Activated B cell treated with CpG ODN at 0.5 μM for 24 hours (primary cell): Measurements from ENCODE around the gene UTP20. TPM values are rescaled to one million over a fixed set of nuclear protein-coding genes. Genes with fewer than 3 reads are reported as not detected.

Experiments used
- ATAC-seq: fragments of 200-7000 bp; cut with Tn5 transposase; one replicate; pipeline ENCODE4 v1.10.0; 2021; ENCODE audit warnings: low read depth, mild to moderate bottlenecking, moderate library complexity
- CTCF ChIA-PET: fragments of 350-600 bp; sonication (Branson Sonifier 250); formaldehyde crosslinking; loops from one replicate; lab custom pipeline; 2021; ENCODE audit warnings: antibody characterized with exemption; lab: Charles Lee
- POLR2A ChIA-PET: fragments of 350-600 bp; sonication (Branson Sonifier 250); formaldehyde crosslinking; loops from one replicate; lab custom pipeline; 2021; ENCODE audit warnings: antibody characterized with exemption; lab: Charles Lee
- DNase-seq: peaks from one replicate; pipeline ENCODE4 v3.0.0; 2022
- H3K27ac Mint-ChIP-seq: one replicate; pipeline ENCODE4 v1.8.0; 2020; ENCODE audit warnings: mixed read lengths
- H3K27me3 Mint-ChIP-seq: one replicate; pipeline ENCODE4 v1.8.0; 2021; ENCODE audit warnings: mixed read lengths
- H3K36me3 Mint-ChIP-seq: one replicate; pipeline ENCODE4 v1.8.0; 2021; ENCODE audit warnings: low read depth, mixed read lengths
- H3K4me1 Mint-ChIP-seq: one replicate; pipeline ENCODE4 v1.8.0; 2021; ENCODE audit warnings: mixed read lengths
- H3K4me3 Mint-ChIP-seq: one replicate; pipeline ENCODE4 v1.8.0; 2020; ENCODE audit warnings: mild to moderate bottlenecking, mixed read lengths
- H3K9me3 Mint-ChIP-seq: one replicate; pipeline ENCODE4 v1.8.0; 2020; ENCODE audit warnings: mixed read lengths
- intact Hi-C: fragments of 100-400 bp; cut with micrococcal nuclease; formaldehyde crosslinking; loops from one replicate; pipeline ENCODE4 v1.15.1; 2024
- total RNA-seq: library from RNA; stranded (reverse); gene quantifications from 2 replicates; pipeline ENCODE4 v1.2.3, GENCODE V29; 2022
- TF ChIP-seq, protein P1 (sequence below): fragments of 200-600 bp; IDR thresholded peaks from one replicate; pipeline ENCODE4 v1.8.0; 2022; ENCODE audit warnings: antibody characterized with exemption, mild to moderate bottlenecking

Gene UTP20
- total RNA-seq, 1 donor from 2014 or later = 32.9 TPM

DNA sequence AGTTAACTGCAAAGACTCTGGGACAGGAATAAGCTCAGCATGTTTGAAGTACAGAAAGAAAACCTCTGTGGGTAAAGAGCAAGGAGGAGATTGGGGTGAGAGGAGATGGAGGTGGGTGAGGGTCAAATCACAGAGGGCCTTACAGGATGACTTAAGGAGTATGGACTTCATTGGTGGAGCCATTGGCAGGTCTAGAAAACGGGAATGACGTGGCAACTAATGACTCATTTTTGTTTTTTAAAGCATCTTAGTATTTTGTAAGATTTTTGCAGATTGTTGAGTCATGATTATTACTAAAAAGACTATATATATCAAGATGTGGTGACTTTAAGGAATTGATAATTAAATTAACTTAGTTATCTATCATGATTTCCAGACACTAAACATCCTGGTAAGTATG is 18.5 kb downstream of the UTP20 start:
- H3K36me3 Mint-ChIP-seq = peaks cover 77% of the 10 kb centered on the region

DNA sequence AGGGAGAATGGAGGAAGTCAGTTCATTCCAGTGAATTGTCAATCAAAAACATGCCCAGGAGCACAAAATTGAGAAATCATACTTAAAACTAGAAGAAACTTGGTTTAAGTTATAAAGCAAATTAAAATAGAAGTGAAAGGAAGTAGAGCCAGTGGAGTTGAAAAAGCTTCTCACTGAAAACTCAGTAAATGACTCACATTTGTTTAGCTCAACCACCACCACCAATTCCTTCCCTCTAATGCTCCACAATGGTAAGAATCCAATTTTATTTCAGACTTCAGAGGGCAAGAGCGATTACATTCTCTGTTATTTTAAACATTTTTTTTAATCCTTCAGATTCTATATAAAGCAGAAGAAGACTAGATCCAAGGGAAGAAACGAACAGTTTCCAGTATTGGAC is 19.4 kb downstream of the UTP20 start:
- intact Hi-C loops = no loop called here
- H3K4me3 Mint-ChIP-seq = no peak overlapping the region
- H3K27me3 Mint-ChIP-seq = no peaks in the 10 kb centered on the region
- H3K4me1 Mint-ChIP-seq = no peaks in the 10 kb centered on the region
- ATAC-seq (no peak), DNase-seq (no peak)
- ChIA-PET CTCF (no interaction called here), POLR2A (no interaction called here)
- no peaks in the 10 kb centered on the region for H3K9me3 Mint-ChIP-seq
- H3K27ac Mint-ChIP-seq = no peak overlapping the region
- peaks cover 80% of the 10 kb centered on the region for H3K36me3 Mint-ChIP-seq
- TF ChIP-seq, protein P1, sequence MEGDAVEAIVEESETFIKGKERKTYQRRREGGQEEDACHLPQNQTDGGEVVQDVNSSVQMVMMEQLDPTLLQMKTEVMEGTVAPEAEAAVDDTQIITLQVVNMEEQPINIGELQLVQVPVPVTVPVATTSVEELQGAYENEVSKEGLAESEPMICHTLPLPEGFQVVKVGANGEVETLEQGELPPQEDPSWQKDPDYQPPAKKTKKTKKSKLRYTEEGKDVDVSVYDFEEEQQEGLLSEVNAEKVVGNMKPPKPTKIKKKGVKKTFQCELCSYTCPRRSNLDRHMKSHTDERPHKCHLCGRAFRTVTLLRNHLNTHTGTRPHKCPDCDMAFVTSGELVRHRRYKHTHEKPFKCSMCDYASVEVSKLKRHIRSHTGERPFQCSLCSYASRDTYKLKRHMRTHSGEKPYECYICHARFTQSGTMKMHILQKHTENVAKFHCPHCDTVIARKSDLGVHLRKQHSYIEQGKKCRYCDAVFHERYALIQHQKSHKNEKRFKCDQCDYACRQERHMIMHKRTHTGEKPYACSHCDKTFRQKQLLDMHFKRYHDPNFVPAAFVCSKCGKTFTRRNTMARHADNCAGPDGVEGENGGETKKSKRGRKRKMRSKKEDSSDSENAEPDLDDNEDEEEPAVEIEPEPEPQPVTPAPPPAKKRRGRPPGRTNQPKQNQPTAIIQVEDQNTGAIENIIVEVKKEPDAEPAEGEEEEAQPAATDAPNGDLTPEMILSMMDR = no peak

More for the DNA sequence above, 18.5 kb downstream of the UTP20 start:
- CTCF ChIA-PET = no interaction called here
- intact Hi-C loops = no loop called here
- no peaks in the 10 kb centered on the region for H3K9me3 Mint-ChIP-seq
- DNase-seq (no peak), ATAC-seq (no peak)
- POLR2A ChIA-PET = no interaction called here
- no peak overlapping the region for H3K4me3 Mint-ChIP-seq
- H3K27me3 Mint-ChIP-seq = no peaks in the 10 kb centered on the region
- TF ChIP-seq, protein P1 = no peak
- H3K4me1 Mint-ChIP-seq = no peaks in the 10 kb centered on the region
- no peak overlapping the region for H3K27ac Mint-ChIP-seq

DNA sequence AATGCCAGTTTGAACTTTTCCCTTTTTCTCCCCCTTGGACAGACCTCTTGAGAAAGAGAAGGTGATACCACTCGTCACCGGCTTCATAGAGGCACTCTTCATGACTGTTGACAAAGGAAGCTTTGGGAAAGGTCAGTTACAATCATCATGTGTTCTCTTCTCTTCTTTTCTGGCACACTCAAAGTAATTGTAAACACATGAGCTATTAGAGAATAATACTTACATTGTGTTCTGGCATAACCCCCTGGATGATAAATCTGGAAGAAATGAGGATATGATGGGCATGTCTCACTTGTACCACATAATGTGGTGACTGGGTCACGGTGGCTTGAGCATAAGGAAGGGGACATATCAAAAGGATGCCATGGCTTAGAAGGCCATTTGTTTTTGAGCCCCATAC is 20.0 kb downstream of the UTP20 start:
- CTCF ChIA-PET = no interaction called here
- Mint-ChIP-seq H3K9me3 (no peaks in the 10 kb centered on the region), H3K4me3 (no peak overlapping the region), H3K27me3 (no peaks in the 10 kb centered on the region), H3K4me1 (no peaks in the 10 kb centered on the region), H3K36me3 (peaks cover 80% of the 10 kb centered on the region), H3K27ac (no peak overlapping the region)
- POLR2A ChIA-PET = no interaction called here
- TF ChIP-seq, protein P1 = no peak
- intact Hi-C loops = no loop called here
- DNase-seq = no peak
- ATAC-seq = no peak

DNA sequence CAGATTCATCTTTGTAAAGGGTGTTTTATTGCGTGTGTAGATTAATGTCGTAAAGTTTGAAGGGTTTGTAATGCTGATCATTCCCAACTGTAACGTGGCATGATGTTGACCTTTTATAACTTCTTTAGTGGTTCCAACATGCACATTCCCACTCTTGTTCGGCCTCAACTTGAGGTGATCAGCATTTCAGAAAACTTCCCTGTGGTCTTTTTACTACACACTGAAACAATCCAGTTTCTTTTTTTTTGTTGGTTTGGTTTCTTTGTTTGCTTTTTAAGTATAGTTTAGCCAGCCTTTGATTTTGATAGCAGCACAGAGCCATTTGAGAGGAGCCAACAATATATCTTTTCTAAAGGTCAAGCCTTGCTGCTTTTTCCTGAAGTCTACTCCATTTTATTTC is 22.8 kb downstream of the UTP20 start:
- POLR2A ChIA-PET = no interaction called here
- intact Hi-C loops = no loop called here
- DNase-seq = no peak
- Mint-ChIP-seq H3K4me1 (no peaks in the 10 kb centered on the region), H3K4me3 (no peak overlapping the region), H3K36me3 (peaks cover 82% of the 10 kb centered on the region), H3K9me3 (no peaks in the 10 kb centered on the region), H3K27me3 (no peaks in the 10 kb centered on the region), H3K27ac (no peak overlapping the region)
- CTCF ChIA-PET = no interaction called here
- no peak for ATAC-seq
- TF ChIP-seq, protein P1 = no peak

DNA sequence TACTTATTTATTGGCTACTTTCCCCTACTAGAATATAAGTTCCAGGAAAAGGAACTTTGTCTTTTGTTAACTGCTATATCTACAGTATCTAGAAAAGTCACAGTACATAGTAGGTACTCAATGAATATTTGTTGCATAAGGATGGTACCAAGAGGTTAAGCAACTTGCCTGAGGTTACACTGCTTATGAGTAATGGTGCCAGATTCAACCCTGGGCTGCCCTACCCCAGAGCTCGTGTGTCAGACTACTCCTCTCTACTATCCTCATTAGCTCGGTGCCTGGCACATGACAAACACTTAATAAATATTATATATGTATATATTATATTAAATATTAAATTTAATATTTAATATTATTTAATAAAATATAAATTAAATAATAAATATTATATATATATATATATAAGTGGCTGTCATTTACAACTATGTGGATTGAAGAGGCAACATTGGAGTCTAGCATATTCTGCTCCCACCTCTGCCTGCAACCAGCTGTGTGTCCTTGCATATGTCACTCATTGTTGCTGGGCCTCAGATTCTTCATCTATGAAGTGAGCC is 25.4 kb downstream of the UTP20 start:
- ChIA-PET CTCF (no interaction called here), POLR2A (no interaction called here)
- H3K27me3 Mint-ChIP-seq = no peaks in the 10 kb centered on the region
- no peaks in the 10 kb centered on the region for H3K4me1 Mint-ChIP-seq
- no peak overlapping the region for H3K27ac Mint-ChIP-seq
- DNase-seq = no peak
- H3K9me3 Mint-ChIP-seq = no peaks in the 10 kb centered on the region
- H3K36me3 Mint-ChIP-seq = peaks cover 79% of the 10 kb centered on the region
- no peak overlapping the region for H3K4me3 Mint-ChIP-seq
- no peak for ATAC-seq
- TF ChIP-seq, protein P1 = no peak
- intact Hi-C loops = no loop called here
